ENCODE data around the gene CDKN2C.
"Not testable (repeated sequence)": the region's sequence is repeated elsewhere in the genome, so short reads cannot be mapped to it uniquely, and the experiment has no call there.

Gene CDKN2C

DNA sequence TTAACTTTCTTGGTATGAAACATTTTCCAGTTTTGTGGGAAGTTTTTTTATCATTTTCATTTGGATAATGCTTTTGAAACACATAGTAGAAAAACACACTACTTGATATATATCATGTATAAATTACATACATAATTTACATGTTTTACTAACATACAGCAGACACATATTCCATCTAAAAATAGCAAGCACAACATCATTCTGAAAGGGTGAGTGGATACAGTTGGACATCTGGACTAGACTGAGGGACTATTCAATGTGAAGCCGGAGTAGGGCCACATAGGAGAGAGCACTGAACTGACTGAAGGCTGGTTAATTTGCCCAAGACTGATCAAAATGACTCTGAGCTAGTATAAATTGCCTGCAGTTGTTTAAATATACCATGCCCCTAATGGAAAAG lies 11.7 kb downstream of the CDKN2C start:
- no peak for DNase-seq

DNA sequence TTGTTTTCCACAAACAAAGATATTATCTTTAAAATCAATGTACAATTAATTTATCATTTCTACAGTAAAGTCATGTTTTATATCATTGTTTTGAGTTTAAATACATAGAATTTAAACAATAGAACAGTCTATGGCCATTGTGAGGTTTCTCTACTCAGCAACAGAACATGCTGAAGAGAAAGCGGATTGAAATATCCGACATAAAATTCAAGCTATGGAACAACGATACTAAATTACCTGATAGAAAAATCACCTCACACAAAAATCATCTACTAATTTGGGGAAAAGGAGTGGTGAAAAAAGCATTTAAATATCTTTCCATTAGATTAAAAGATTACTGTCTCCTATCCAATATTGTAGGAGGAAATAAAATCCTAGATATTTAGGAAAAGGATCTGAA lies 12.6 kb downstream of the CDKN2C start:
- DNase-seq = no peak

DNA sequence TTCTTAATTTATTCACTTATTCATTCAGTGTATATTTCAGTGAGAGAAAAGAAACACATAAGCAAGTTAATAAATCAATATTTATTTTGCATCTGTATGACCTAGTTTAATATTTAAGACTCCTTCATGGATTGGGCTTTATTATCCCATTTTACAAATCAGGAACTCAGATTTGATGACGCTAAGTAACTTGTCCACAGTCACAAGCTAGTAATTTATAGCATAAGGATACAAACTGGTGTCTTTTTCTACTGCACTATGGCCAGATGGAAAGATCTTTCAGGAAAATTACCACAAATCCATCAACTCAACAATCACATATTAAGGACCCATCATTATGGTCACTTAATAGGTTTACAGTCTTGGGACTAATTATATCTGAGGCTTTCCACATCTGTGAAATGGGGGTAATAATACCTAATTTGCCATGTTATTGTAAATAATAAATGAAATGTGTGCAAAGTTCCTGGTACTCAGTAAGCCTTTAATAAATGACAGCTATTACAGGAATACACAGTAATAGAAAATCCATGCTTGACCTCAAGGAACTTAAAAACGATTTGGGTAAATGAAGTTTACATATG lies 13.3 kb downstream of the CDKN2C start:
- no peak for DNase-seq

DNA sequence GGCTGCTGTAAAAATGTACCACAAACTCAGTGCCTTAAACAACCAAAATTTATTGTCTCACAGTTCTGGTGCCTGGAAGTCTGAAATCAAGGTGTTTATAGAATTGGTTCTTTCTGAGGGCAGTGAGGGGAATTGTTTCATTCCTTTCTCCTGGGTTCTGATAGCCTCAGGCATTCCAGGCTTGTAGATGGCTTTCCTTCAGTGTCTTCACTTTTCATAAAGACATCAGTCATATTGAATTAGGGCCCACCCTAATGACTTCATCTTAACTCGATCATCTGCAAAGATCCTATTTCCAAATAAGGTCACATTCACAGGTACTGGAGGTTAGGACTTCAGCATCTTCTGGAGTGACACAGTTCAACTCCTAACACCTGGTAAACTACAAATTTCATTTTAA lies 15.0 kb downstream of the CDKN2C start:
- no peak for DNase-seq

DNA sequence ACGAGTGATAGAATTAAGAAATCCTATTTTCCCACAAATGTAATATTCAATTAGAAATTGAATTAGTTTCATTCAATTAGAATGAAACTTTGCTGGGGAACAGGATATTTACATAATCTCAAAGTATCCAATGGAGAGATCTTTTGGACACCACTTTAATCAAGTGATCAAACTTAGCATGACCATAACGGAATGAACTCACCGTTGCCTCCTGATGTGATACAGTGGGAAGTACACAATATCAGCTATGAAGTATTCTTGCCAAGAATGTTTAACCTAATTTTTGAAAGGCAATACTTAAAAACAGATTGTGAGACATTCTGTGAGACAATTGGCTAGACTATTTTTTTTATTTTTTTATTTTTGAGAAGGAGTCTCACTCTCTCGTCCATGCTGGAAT lies 16.6 kb downstream of the CDKN2C start:
- DNase-seq = no peak

DNA sequence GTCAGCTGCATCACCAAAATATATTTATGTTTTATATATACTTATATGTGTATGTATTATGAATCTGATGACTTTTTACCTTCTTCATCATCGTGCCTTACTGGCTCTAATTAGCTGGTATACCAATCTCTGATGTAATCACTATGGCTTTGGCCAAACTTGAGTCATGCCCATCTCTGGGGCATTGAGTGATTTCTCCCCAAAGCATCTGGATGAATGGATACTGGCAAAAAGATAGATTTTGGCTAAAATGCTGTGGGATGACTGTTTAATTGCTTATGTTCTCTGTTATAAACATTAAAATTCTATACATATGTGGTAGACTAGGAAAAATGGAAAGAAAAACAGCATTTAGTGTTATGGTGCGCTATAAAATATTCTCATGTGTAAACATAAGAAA lies 19.6 kb downstream of the CDKN2C start:
- no peak for DNase-seq

DNA sequence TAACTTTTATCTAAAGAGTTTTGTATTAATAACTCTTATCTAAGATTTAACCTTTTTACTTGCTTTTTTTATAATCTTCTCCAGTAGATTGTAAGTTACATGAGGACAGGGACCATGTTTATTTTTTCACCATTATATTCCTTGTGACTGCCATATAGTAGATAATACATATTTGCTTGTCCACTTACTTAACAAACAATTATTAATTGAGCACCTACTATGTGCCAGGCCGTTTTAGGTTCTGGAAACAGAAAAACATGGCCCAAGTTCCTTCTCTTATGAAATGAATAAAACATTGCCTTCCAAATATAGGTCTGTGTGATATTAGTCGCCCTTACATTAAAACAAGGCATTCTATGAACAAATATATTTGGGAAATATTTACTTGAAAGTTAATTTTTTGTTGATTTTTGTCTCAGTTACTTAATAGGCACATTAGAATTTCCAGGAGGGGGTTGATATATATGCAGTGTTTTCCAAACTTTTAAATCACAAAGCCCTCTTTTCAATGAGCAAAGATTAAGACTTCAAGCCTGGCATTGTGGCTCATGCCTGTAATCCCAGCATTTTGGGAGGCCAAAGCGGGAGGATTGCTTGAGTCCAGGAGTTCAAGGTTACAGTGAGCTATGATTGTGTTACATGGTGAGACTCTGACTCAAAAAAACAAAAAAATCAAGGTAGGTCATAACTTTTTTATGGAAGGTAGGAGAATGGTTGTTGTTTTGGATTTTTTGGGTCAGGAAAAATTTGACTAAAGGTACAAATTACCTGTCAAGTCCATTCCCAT lies 22.7 kb downstream of the CDKN2C start:
- DNase-seq = no peak

DNA sequence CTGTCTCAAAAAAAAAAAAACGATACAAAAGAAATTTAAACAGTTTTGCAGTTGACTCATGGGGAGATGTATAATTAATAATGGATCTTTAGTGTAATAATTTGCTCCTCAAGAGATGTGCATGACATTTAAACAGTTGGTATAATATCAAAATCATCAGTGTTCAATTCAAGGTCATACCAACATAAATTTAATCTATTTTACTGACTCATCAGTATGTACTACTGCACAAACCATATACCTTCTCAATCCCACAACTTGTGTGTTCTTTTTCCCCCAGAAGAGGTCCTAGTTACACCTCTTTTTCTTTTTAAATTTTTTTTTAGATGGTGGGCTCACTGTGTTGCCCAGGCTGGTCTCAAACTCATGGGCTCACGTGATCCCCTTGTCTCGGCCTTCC lies 23.6 kb downstream of the CDKN2C start:
- DNase-seq = no peak

DNA sequence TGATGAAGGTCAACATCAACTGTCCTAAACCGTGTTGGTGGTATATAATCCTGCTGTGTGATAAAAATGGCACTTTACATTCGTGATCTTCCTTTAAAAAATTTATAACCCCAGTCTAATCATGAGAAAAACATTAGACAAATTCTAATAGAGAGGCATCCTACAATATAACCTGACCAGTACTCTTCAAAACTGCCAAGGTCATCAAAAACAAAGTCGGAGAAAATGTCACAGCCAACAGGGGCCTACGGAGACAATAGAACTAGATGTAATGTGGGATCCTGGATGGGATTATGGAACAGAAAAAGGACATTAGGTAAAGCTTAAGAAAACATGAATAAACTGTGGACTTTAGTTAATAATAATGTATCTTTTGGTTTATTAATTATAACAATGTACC lies 25.0 kb downstream of the CDKN2C start:
- no peak for DNase-seq

DNA sequence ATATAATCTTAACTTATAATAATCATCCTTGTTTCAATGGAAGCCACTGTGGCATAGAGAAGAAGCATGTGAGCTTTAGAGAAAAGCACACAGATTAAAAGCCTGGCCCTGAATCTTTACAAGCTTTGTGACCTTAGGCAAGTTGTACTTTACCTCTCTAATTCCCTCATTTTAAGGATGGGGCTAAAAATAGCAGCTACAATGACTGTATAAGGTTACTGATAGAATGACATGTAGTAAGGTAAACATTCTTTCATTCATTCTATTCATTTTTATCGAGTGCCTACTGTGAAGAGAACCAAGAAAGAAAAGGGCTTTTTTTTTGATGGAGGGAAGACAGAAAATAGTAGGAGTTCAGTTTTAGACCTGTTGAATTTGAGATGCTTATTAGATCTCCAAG lies 25.6 kb downstream of the CDKN2C start:
- no peak for DNase-seq

DNA sequence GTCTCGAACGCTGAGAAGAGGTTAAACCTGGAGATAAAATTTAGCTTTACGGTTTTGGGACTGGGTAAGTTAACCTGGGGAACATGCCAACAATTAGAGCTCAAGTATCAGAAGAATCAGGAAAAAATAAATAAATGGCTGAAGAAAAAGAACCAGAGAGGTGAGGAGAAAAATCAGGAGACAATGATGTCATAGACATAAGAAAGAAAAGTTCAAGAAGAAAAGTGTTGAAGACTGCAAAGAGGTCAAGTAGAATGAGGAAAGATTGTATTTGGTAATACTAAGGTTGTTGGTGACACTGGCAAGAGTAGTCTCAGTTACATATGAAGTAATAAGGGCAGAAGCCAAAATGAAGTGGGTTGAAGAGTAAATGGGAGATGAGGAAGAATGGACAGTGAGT lies 26.0 kb downstream of the CDKN2C start:
- DNase-seq = no peak

DNA sequence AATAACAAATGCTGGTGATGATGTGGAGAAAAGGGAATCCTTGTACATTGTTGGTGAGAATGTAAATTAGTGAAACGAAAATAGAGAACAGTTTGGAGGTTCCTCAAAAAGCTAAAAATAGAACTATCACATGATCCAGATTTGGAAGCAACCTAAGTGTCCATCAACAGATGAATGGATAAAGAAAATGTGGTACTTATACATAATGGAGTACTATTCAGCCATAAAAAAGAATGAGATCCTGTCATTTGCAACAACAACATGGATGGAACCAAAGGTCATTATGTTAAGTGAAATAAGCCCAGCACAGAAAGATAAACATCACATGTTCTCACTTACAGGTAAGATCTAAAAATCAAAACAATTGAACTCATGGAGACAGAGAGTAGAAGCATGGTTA lies 29.3 kb downstream of the CDKN2C start:
- DNase-seq = not testable (repeated sequence)

DNA sequence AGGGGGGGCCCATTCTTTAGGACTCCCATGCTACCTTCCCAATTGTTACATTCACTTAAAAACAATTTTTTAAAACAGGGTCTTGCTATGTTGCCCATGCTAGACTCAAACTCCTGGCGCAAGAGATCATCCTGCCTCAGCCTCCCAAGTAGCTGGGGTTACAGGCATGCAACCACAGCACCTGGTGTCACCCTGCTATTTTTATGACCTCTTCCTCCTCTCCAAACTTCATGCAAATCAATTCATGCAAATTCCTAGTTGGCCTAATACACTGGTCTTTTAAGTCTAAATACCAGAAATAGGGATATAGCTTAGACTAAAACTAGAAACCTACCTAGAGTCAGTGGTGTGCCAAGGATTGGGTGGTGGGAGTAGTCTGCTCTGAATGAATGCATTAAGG lies 30.1 kb downstream of the CDKN2C start:
- no peak for DNase-seq

DNA sequence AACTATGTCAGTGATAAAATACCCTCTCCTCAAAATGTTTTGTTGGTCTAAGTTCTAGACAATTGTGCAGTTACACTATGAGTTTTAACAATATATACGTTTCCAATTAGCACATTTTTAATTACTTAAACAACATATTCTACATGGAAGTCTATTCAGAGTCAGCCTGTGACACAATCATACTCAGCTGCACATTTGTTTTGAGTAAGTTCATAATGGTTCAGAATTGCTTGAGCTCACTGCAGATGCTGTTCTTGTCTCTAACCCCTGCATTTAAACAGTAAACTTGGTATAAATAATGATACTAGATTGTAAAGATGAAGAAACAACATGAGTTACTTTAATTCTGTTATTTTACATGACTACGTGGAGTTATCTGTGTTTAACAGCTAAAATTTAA lies 30.6 kb downstream of the CDKN2C start:
- DNase-seq = no peak

DNA sequence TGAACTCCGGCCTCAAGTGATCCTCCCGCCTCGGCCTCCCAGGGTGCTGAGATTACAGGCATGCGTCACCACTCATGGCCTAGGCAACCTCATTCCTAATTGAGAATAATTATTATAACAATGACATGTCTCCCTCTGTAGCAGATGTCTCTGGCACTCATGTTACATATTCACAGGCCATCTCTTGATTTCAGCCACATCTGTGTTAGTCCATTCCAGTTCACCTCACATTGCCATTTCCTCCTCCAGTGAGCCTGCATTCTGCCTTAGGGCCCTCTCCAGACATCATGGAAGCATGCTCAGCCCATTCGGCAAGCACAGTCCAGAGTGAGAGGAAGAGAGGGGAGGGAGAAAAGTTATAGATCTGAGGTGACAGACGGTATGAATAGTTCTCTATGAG lies 32.5 kb downstream of the CDKN2C start:
- DNase-seq = no peak

DNA sequence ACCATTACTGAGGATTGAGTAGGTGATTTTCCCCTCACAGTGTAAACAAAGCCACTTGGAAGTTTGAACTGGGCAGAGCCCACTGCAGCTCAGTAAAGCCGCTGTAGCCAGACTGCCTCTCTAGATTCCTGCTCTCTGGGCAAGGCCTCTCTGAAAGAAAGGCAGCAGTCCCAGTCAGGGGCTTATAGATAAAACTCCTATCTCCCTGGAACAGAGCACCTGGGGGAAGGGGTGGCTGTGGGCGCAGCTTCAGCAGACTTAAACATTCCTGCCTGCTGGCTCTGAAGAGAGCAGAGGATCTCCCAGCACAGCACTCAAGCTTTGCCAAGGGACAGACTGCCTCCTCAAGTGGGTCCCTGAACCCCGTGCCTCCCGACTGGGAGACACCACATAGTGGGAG lies 35.5 kb downstream of the CDKN2C start:
- not testable (repeated sequence) for DNase-seq

DNA sequence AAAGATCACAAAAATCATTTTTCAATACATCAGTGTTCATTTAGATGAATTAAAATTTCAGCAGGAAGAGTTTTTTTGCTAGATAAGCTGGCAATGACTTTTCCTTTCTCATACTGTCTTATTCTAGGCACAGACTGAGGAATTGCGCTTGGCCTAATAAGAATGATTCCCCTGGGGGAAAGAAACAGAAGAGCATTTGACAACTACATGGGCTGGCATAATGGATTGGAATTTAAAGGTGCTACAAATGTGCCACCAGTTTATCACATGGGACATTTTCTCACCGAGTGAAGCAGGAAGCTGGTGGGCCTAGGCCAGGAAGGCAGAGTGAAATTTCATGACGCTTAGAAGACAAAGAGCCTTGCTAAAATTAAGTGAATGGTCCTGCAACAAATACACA lies 39.3 kb downstream of the CDKN2C start:
- DNase-seq = no peak

DNA sequence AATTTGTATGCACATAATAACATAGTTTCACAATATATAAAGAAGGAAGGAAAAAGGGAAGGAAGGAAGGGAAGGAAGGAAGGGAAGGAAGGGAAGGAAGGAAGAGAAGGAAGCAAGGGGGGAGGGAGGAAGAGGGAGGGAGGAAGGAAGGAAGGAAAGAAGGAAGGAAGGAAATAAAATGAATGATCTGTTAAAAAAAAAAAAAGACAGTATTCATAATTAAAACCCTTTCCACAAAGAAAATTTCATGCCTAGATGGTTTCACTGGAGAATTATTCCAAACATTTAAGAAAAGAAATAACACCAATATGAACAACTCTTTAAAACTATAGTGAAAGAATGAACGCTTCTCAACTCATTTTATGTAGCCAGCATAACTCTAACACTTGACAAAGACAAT lies 44.8 kb downstream of the CDKN2C start:
- no peak for DNase-seq

DNA sequence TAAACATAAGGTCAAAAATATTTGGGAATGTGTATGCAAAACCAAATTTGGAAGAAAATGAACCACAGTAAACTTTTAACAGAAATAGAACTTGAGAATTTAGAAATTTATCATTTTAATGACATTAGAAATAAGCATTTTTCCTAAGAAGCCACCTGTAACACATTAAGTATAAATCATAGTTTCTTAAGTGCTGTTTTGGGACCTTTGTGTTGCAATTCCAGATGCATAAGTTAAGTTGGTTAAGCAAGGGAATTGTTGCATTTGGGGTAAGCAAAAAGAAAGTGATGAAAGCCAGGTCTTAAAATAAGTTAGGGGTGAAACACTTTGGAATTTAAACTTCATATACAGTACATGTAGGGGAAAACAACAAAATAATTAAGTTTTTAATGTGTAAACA lies 49.8 kb downstream of the CDKN2C start:
- DNase-seq = no peak
